Measurements from ENCODE around the gene CLDN16. TPM values are rescaled to one million over a fixed set of nuclear protein-coding genes. Genes with fewer than 3 reads are reported as not detected.

Gene CLDN16
- total and polyA plus RNA-seq, 12 donors = not detected

DNA sequence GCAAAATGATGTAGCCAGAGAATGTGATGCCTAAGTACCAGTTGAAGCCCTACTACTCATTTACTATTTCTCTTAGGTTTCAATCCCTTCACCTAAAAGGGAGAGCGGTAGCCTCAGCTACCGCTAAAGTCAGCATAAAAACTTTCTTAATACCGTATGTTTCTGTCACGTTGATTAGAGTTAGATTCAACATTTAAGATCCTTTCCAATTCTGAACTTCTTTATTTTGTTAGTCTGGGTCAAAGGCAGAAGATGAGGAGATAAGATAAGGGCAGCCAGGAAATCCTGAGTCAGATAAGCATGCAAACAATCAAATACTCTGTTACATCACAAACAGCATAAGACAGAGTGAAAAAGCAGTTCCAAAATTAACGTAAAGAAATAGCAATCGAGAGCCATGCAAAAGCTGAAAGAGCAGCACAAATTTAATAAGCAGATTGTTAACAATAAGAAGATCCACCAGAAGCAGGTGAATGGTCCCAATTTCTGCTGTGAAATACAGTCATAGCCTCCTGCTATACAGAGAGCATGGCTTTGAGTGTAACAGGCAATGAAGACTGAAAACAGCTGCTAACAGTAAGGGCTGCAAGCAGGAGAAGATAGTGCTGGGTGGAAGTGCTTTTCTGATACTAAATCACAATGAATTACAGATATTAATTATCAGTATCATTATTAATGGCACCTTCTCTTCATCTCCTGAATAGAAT is 58.8 kb downstream of the CLDN16 start:
- ATAC-seq = no peak
- intact Hi-C loops (cut with DNase I) = no loop called here

DNA sequence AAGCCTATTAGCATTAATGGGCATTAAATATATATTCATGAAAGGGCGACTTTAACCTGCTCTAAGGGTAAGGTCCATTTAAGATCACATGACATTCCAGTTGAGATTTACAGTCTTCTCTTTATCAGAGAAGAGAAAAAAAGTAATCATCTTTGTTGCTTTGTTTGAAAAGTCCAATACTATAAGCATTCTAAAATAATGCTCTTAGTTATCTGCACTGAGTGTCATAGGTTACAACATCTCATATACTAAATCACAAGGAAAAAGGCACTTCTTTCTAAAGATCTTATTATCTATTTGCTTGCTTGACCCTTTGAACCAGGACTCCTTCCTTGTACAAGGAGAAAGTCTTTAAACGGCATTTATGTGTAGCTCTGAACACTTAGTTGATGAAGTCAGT is 60.3 kb downstream of the CLDN16 start:
- Histone ChIP-seq H3K9me3 (no peaks in the 10 kb centered on the region), H3K36me3 (no peaks in the 10 kb centered on the region), H3K27me3 (peaks cover 0 to 3% (median 0%) of the 10 kb centered on the region in 7 donors), H3K4me1 (peaks cover 0 to 6% (median 0%) of the 10 kb centered on the region in 9 donors), H3K4me3 (no peak overlapping the region), H3K27ac (no peak overlapping the region)
- WGBS, 2 donors = 85 to 88% methylated on average over 2 of the region's 2 CpGs
- intact Hi-C loops (cut with DNase I) = no loop called here
- TF ChIP-seq, protein P1, sequence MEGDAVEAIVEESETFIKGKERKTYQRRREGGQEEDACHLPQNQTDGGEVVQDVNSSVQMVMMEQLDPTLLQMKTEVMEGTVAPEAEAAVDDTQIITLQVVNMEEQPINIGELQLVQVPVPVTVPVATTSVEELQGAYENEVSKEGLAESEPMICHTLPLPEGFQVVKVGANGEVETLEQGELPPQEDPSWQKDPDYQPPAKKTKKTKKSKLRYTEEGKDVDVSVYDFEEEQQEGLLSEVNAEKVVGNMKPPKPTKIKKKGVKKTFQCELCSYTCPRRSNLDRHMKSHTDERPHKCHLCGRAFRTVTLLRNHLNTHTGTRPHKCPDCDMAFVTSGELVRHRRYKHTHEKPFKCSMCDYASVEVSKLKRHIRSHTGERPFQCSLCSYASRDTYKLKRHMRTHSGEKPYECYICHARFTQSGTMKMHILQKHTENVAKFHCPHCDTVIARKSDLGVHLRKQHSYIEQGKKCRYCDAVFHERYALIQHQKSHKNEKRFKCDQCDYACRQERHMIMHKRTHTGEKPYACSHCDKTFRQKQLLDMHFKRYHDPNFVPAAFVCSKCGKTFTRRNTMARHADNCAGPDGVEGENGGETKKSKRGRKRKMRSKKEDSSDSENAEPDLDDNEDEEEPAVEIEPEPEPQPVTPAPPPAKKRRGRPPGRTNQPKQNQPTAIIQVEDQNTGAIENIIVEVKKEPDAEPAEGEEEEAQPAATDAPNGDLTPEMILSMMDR (IDR thresholded peaks at IDR 0.05) = no peak
- DNase-seq (no peak), ATAC-seq (no peak)

More for the DNA sequence above, 58.8 kb downstream of the CLDN16 start:
- Histone ChIP-seq H3K27ac (no peak overlapping the region), H3K27me3 (peaks cover 0 to 9% (median 0%) of the 10 kb centered on the region in 7 donors), H3K4me3 (no peak overlapping the region), H3K36me3 (no peaks in the 10 kb centered on the region), H3K4me1 (peaks cover 0 to 6% (median 0%) of the 10 kb centered on the region in 9 donors), H3K9me3 (no peaks in the 10 kb centered on the region)
- no peak for DNase-seq
- WGBS, 2 donors = 44 to 71% methylated on average over 6 of the region's 6 CpGs
- TF ChIP-seq, protein P1 (IDR thresholded peaks at IDR 0.05) = no peak

DNA sequence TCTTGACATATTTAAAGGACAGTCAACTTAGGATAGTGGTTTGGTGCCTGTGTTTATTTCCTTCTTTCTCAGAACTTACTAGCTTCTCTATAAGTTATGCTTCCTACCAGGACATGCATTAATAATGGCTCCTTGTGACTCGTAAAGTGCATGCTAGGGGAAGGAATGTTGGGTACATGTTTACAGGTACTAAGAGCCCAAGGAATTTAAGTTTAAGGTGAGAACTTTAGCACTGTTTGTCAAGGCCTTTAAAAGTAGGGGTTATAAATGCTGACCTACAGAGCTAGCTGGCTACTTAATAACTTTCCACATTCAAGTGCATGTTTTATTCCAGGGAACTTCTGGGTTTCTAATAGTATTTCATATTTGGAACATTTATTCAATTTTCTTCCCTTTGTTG is 61.8 kb downstream of the CLDN16 start, which contains the start of gene TMEM207:
Gene TMEM207 (minus strand): TSS at position 101 of the 400 bp plus-strand sequence. CDS start 92 bp downstream, at position 9.
- ATAC-seq (no peak), DNase-seq (no peak)
- Histone ChIP-seq H3K36me3 (no peaks in the 10 kb centered on the region), H3K9me3 (no peaks in the 10 kb centered on the region), H3K27me3 (no peaks in the 10 kb centered on the region), H3K27ac (no peak within 1 kb of the TSS), H3K4me1 (peaks cover 0 to 6% (median 0%) of the 10 kb centered on the region in 9 donors), H3K4me3 (no peak within 1 kb of the TSS)
- intact Hi-C loops (cut with DNase I) = no loop called here
- WGBS, 2 donors = 78 to 100% methylated on average over 1 of the region's 1 CpG
- TF ChIP-seq, protein P1 (IDR thresholded peaks at IDR 0.05) = no peak

DNA sequence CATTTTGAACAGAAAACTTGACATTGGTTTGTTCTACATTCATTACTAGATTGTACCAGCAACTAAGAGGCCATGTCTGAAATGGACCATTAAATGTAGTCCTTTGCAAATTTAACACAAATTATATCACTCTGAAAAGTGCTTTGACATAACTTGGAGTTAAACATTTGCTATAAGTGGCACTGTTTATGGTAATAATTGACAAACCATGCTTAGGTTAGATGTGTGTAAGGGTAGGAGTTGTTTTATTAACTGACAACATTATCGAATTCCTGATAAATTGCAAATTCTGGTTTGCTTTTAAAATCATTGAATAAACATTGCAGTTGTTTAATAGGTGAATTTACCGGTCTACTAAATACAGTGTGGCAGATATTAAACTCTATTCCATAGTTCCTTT is 67.9 kb downstream of the CLDN16 start:
- H3K27ac ChIP-seq = no peak overlapping the region
- no peaks in the 10 kb centered on the region for H3K27me3 ChIP-seq
- TF ChIP-seq, protein P1 (IDR thresholded peaks at IDR 0.05) = no peak
- no peak for ATAC-seq
- no peaks in the 10 kb centered on the region for H3K9me3 ChIP-seq
- intact Hi-C loops (cut with DNase I) = no loop called here
- no peaks in the 10 kb centered on the region for H3K4me1 ChIP-seq
- no peak overlapping the region for H3K4me3 ChIP-seq
- WGBS, 2 donors = 94 to 95% methylated on average over 2 of the region's 2 CpGs
- no peaks in the 10 kb centered on the region for H3K36me3 ChIP-seq
- DNase-seq = no peak
